ENCODE results near the gene ACBD3.

The ACBD3 gene

DNA sequence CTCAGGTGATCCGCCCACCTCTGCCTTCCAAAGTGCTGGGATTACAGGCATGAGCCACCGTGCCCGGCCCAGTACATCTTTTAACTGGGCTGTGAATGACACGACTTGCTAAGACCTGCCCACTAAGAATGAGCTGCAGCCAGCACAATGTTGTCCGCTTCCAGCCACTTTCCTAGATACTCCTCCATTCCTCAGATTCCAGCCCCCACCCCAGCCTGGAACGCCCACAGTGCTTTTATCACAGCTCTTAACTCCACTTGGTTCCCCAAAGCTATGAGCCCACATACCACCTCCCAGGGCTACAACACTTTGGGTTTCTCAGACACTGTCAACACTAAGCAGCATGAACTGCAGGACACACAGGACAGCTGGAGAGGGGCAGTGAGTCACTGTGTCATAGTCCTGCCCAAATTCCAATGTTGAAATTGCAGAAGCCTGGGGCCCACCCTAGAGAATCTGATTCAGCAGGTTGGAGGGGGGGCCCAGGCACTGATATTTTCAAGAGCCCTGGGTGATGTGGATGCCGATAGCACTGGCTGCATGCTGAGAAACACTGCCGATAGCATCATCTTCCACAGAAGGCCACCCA lies 58.0 kb downstream of the ACBD3 start:
- in situ Hi-C loops (cut with HindIII; ENCODE audit: low pct_ligation_motif_present, low sequenced_read_pairs), result no loop called here
- H3K27me3 ChIP-seq (replicated peaks), result no peaks in the 10 kb centered on the region
- no peaks in the 10 kb centered on the region for H3K36me3 ChIP-seq (replicated peaks)
- peak; percentile 26 for DNase-seq
- no peak for TF ChIP-seq CTCF (IDR thresholded peaks at IDR 0.05; ENCODE audit: low read depth, low read length, missing control alignments)
- H3K4me3 ChIP-seq (ENCODE audit: low read depth, low read length), result no peak overlapping the region
- no peak overlapping the region for H3K27ac ChIP-seq

DNA sequence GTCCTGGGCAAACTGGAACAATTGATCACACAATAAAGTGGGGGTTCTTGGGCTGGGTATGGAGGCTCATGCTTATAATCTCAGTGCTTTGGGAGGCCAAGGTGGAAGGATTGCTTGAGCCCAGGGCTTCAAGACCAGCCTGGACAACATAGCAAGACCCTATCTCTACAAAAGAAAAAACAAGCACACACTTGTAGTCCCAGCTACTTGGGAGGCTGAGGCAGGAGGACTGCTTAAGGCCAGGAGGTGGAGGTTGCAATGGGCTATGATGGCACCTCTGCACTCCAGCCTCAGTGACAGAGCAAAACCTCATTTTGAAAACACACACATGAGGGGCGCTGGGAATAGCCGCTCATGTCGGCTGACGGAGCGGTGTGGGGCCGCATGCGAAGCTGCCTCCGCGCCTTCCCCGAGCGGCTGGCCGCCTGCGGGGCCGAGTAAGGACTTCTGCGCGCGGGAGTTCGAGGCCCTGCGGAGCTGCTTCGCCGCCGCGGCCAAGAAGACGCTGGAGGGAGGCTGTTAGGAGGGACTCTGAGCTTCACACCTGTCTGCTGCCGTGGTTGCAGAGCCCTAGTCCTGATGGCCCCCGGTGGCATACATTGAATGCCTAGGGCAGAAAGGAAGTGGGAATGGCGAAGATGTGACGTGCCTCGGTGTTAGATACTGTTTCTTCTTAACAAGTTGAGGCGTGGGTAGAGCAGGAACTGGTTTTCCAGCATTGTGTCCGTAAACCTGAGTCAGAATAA lies 59.5 kb downstream of the ACBD3 start:
- no peak for DNase-seq
- H3K4me3 ChIP-seq (ENCODE audit: low read depth, low read length), result no peak overlapping the region
- H3K27ac ChIP-seq, result no peak overlapping the region
- H3K27me3 ChIP-seq (replicated peaks), result no peaks in the 10 kb centered on the region
- H3K36me3 ChIP-seq (replicated peaks), result no peaks in the 10 kb centered on the region
- TF ChIP-seq CTCF (IDR thresholded peaks at IDR 0.05; ENCODE audit: low read depth, low read length, missing control alignments), result no peak
- in situ Hi-C loops (cut with HindIII; ENCODE audit: low pct_ligation_motif_present, low sequenced_read_pairs), result no loop called here

GRCh38 chr1:226125831-226126230 lies 60.7 kb downstream of the ACBD3 start:
- Histone ChIP-seq H3K36me3 (replicated peaks) (no peaks in the 10 kb centered on the region), H3K4me3 (ENCODE audit: low read depth, low read length) (no peak overlapping the region), H3K27me3 (replicated peaks) (no peaks in the 10 kb centered on the region), H3K27ac (no peak overlapping the region)
- TF ChIP-seq CTCF (IDR thresholded peaks at IDR 0.05; ENCODE audit: low read depth, low read length, missing control alignments), result no peak
- no peak for DNase-seq
- in situ Hi-C loops (cut with HindIII; ENCODE audit: low pct_ligation_motif_present, low sequenced_read_pairs), result no loop called here

GRCh38 chr1:226125097-226125630 lies 61.4 kb downstream of the ACBD3 start:
- H3K4me3 ChIP-seq (ENCODE audit: low read depth, low read length), result no peak overlapping the region
- peak; percentile 69 for DNase-seq
- H3K36me3 ChIP-seq (replicated peaks), result no peaks in the 10 kb centered on the region
- no peaks in the 10 kb centered on the region for H3K27me3 ChIP-seq (replicated peaks)
- no peak overlapping the region for H3K27ac ChIP-seq
- in situ Hi-C loops (cut with HindIII; ENCODE audit: low pct_ligation_motif_present, low sequenced_read_pairs), result no loop called here
- peak; percentile 98 for TF ChIP-seq CTCF (IDR thresholded peaks at IDR 0.05; ENCODE audit: low read depth, low read length, missing control alignments)

DNA sequence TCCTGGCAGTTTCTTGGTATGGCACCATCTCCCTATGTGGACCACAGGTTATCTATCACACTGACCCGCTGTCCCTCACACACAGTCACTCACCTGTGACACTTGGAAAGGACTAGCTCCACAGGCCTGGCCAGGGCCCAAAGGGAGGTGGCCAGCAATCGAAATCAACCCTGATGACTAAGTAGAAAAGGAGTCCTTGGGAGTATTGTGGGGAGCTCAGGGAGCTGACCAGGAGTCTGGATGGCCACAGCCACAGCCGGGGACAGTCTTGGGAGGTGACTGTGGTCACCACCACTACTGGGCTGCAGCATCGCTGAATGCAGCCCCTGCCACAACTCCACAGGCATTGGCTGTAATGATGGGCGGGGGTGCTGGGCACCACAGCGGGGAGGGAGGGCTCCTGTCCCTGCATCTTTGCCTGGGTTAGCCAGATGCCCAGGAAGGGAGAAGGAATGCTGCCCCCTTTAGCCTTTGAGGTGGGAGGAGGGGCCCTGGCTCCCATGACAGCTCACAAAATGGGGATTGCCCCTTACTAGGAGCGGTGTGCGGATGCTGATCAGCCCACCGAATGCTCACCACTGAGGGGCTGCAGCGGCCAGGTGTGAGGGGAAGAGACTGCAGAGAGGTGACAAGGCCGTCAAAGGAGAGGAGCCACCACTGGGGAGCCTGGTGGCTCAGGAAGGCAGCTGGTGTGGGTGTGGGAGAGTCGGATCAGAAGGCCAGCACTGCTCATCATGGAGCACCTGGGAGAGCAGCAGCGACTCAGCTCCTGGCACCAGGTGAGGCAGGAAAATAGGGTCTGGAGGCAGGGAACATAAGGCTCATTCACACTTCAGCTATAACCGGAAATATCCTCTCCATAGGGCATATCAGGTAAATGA lies 62.7 kb downstream of the ACBD3 start:
- in situ Hi-C loops (cut with HindIII; ENCODE audit: low pct_ligation_motif_present, low sequenced_read_pairs), result no loop called here
- H3K27me3 ChIP-seq (replicated peaks), result no peaks in the 10 kb centered on the region
- no peak for DNase-seq
- no peak overlapping the region for H3K27ac ChIP-seq
- no peak for TF ChIP-seq CTCF (IDR thresholded peaks at IDR 0.05; ENCODE audit: low read depth, low read length, missing control alignments)
- H3K36me3 ChIP-seq (replicated peaks), result no peaks in the 10 kb centered on the region
- H3K4me3 ChIP-seq (ENCODE audit: low read depth, low read length), result no peak overlapping the region
